PC-3 (cell line): ENCODE results near the gene RAB33A. TPM values are rescaled to one million over a fixed set of nuclear protein-coding genes. Genes with fewer than 3 reads are reported as not detected.

Experiments used
- ATAC-seq: fragments of 200-7000 bp; cut with Tn5 transposase; 2 replicates; pipeline ENCODE4 v1.9.1; 2020; ENCODE audit warnings: mild to moderate bottlenecking, moderate library complexity
- BruUV-seq: library from RNA; stranded (reverse); fragments of 400-500 nt; replicated peaks from 2 replicates; lab custom pipeline; 2021; lab: Mats Ljungman, UMichigan
- CTCF ChIA-PET: fragments of 300-600 bp; sonication (Branson Sonifier 250); formaldehyde crosslinking; loops from one replicate; lab custom pipeline; 2022; ENCODE audit warnings: antibody characterized with exemption; lab: Charles Lee
- POLR2A ChIA-PET: fragments of 300-600 bp; sonication (Branson Sonifier 250); formaldehyde crosslinking; loops from one replicate; lab custom pipeline; 2022; ENCODE audit warnings: antibody characterized with exemption; ENCODE audit not compliant: unreplicated experiment; lab: Charles Lee
- DNase-seq: peaks from one replicate; pipeline ENCODE4 v3.0.0-alpha.2; 2015
- H2AFZ ChIP-seq: fragments of 300-600 bp; sonication (generic); 2 replicates; pipeline ENCODE4 v1.6.0; 2016; ENCODE audit warnings: antibody characterized with exemption, low read length
- H3F3A ChIP-seq: fragments of 300-600 bp; sonication (generic); one replicate; pipeline ENCODE4 v1.6.0; 2017; ENCODE audit warnings: antibody characterized with exemption, low read length, control low read depth, mild to moderate bottlenecking; ENCODE audit not compliant: unreplicated experiment
- H3K27ac ChIP-seq: fragments of 300-600 bp; sonication (generic); 2 replicates; pipeline ENCODE4 v1.5.1; 2016; ENCODE audit warnings: mild to moderate bottlenecking, low read length
- H3K27me3 ChIP-seq: fragments of 300-600 bp; sonication (generic); 2 replicates; pipeline ENCODE4 v1.6.1; 2016; ENCODE audit warnings: low read length, mixed read lengths
- H3K36me3 ChIP-seq: fragments of 300-600 bp; sonication (generic); 2 replicates; pipeline ENCODE4 v1.6.1; 2016; ENCODE audit warnings: low read depth, mixed run types, low read length, mixed read lengths
- H3K4me1 ChIP-seq: fragments of 300-600 bp; sonication (generic); 2 replicates; pipeline ENCODE4 v1.5.1; 2016; ENCODE audit warnings: low read length; ENCODE audit not compliant: insufficient read depth
- H3K4me2 ChIP-seq: fragments of 300-600 bp; sonication (generic); 2 replicates; pipeline ENCODE4 v1.6.0; 2016; ENCODE audit warnings: low read length
- H3K4me3 ChIP-seq: fragments of 300-600 bp; sonication (generic); 2 replicates; pipeline ENCODE4 v1.5.1; 2016; ENCODE audit warnings: mild to moderate bottlenecking, low read length, mixed read lengths
- H3K79me2 ChIP-seq: fragments of 300-600 bp; sonication (generic); 2 replicates; pipeline ENCODE4 v1.6.1; 2017; ENCODE audit warnings: low read length, mixed read lengths
- H3K9ac ChIP-seq: fragments of 300-600 bp; sonication (generic); 2 replicates; pipeline ENCODE4 v1.6.0; 2016; ENCODE audit warnings: mild to moderate bottlenecking, low read length
- H3K9me2 ChIP-seq: fragments of 300-600 bp; sonication (generic); replicated peaks from 2 replicates; pipeline ENCODE4 v1.6.1; 2016; ENCODE audit warnings: mixed run types, low read length, mixed read lengths
- H3K9me3 ChIP-seq: fragments of 300-600 bp; sonication (generic); 2 replicates; pipeline ENCODE4 v1.6.1; 2016; ENCODE audit warnings: low read length, mixed read lengths
- H4K20me1 ChIP-seq: fragments of 300-600 bp; sonication (generic); 2 replicates; pipeline ENCODE4 v1.6.1; 2016; ENCODE audit warnings: low read length, mixed read lengths
- CTCF ChIP-seq: fragments of 300-600 bp; sonication (generic); conservative IDR thresholded peaks from 2 replicates; pipeline ENCODE4 v1.5.1; 2017; ENCODE audit warnings: antibody characterized with exemption, low read depth, mild to moderate bottlenecking, low read length
- EZH2 ChIP-seq: fragments of 300-600 bp; sonication (generic); IDR thresholded peaks from one replicate; pipeline ENCODE4 v1.6.1; 2017; ENCODE audit warnings: antibody characterized with exemption, mild to moderate bottlenecking, low read length; ENCODE audit not compliant: unreplicated experiment
- EZH2phosphoT487 ChIP-seq: fragments of 300-600 bp; sonication (generic); IDR thresholded peaks from 2 replicates; pipeline ENCODE4 v1.6.1; 2018; ENCODE audit warnings: mild to moderate bottlenecking, antibody characterized with exemption, low read length, borderline replicate concordance
- intact Hi-C: fragments of 100-400 bp; cut with micrococcal nuclease; formaldehyde crosslinking; loops from 2 replicates; pipeline ENCODE4 v1.9.0; 2023
- total RNA-seq: library from RNA; depleted of rRNA; stranded (reverse); fragments of >200 nt; gene quantifications from 2 replicates; pipeline ENCODE4 v1.2.3, GENCODE V29; 2014

The RAB33A gene
- total RNA-seq, 1 experiment from 2014 or later: not detected

GRCh38 chrX:130176942-130177341 lies 5.2 kb downstream of the RAB33A start:
- no peaks in the 10 kb centered on the region for H4K20me1 ChIP-seq
- ATAC-seq (no peak), DNase-seq (no peak)
- H3K4me1 ChIP-seq: peaks cover 20% of the 10 kb centered on the region
- CTCF ChIA-PET: no interaction called here
- no peak overlapping the region for H3K9ac ChIP-seq
- no peaks in the 10 kb centered on the region for H3F3A ChIP-seq
- H3K27ac ChIP-seq: no peak overlapping the region
- no peak overlapping the region for H2AFZ ChIP-seq
- H3K27me3 ChIP-seq: no peaks in the 10 kb centered on the region
- H3K4me3 ChIP-seq: no peak overlapping the region
- no peak overlapping the region for H3K4me2 ChIP-seq
- no peaks in the 10 kb centered on the region for H3K79me2 ChIP-seq
- BruUV-seq: no TSS peak
- no peaks in the 10 kb centered on the region for H3K9me3 ChIP-seq
- POLR2A ChIA-PET: no interaction called here
- H3K36me3 ChIP-seq: no peaks in the 10 kb centered on the region
- H3K9me2 ChIP-seq: no peaks in the 10 kb centered on the region
- intact Hi-C loops: no loop called here
- TF ChIP-seq CTCF: no peak
- TF ChIP-seq EZH2: no peak
- TF ChIP-seq EZH2phosphoT487: no peak

GRCh38 chrX:130179170-130179569 lies 7.4 kb downstream of the RAB33A start:
- Histone ChIP-seq H3K4me2 (no peak overlapping the region), H3K9me3 (no peaks in the 10 kb centered on the region), H3K9ac (no peak overlapping the region), H3K9me2 (no peaks in the 10 kb centered on the region), H3F3A (no peaks in the 10 kb centered on the region), H4K20me1 (no peaks in the 10 kb centered on the region), H3K79me2 (no peaks in the 10 kb centered on the region), H3K36me3 (no peaks in the 10 kb centered on the region), H3K27me3 (no peaks in the 10 kb centered on the region), H2AFZ (no peak overlapping the region), H3K4me1 (peaks cover 3% of the 10 kb centered on the region), H3K27ac (no peak overlapping the region), H3K4me3 (no peak overlapping the region)
- ATAC-seq (no peak), DNase-seq (no peak)
- POLR2A ChIA-PET: interaction anchor here (0.6 kb wide), 1 partner anchor 22 kb away, joined by 10 read pairs; no protein-coding TSS in a partner anchor
- TF ChIP-seq EZH2: no peak
- no peak for TF ChIP-seq EZH2phosphoT487
- TF ChIP-seq CTCF: no peak
- CTCF ChIA-PET: no interaction called here
- intact Hi-C loops: no loop called here
- BruUV-seq: no TSS peak

DNA sequence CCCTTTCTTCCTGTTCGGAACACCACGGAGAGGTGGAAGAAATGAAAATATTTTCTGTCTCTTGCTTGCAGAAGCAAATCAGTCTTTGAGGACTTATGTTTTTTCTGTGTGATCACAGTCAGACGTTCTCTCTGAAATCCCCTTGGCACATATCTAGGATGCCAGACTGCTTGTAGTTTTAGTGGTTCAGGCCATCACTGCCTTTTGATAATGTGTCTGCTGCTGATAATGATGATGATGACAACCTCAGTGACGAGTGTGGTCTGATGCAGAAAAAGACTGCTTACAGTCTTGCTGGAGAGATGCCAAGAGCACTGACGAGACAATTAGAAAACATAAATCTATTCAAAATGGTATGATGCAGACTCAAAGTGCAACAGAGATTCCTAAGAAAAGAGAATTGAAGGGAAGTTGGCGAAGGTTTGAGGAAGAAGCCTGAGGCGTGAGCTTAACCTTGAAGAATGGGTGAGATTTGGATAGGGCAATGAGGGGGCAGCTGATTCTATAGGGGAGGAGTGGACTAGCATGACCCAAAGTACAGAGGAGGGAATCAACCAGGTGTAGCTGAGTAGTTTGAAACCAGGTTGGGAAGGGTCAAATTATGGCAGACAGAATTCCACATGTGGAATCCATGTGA lies 7.9 kb downstream of the RAB33A start:
- Histone ChIP-seq H3K9me2 (no peaks in the 10 kb centered on the region), H3K4me1 (no peaks in the 10 kb centered on the region), H3K27ac (no peak overlapping the region), H3K27me3 (no peaks in the 10 kb centered on the region), H3K9me3 (no peaks in the 10 kb centered on the region), H4K20me1 (no peaks in the 10 kb centered on the region), H2AFZ (no peak overlapping the region), H3K4me3 (no peak overlapping the region), H3K4me2 (no peak overlapping the region), H3K36me3 (no peaks in the 10 kb centered on the region), H3F3A (no peaks in the 10 kb centered on the region), H3K9ac (no peak overlapping the region), H3K79me2 (no peaks in the 10 kb centered on the region)
- POLR2A ChIA-PET: no interaction called here
- BruUV-seq: no TSS peak
- intact Hi-C loops: no loop called here
- no peak for ATAC-seq
- CTCF ChIA-PET: no interaction called here
- TF ChIP-seq EZH2: no peak
- TF ChIP-seq CTCF: no peak
- no peak for TF ChIP-seq EZH2phosphoT487
- DNase-seq: no peak
